Small intestine (tissue), 16 donors: ENCODE results near the gene OR5I1. TPM values are rescaled to one million over a fixed set of nuclear protein-coding genes. Genes with fewer than 3 reads are reported as not detected.

Source experiments
- DNase-seq, 2 donors: peaks; one replicate each; pipeline versions ENCODE4 v3.0.0 to v3.0.0-alpha.2; 2013
- FAIRE-seq: peaks from 2 replicates; lab custom pipeline; 2012; peaks lifted over from hg19 to GRCh38; lab: Jason Lieb, UNC
- H3K27ac ChIP-seq, 3 donors: one replicate each; pipeline ENCODE4 v1.5.1; 2013; ENCODE audit warnings: low read length in 2 of 3, mild to moderate bottlenecking in 2 of 3, control low read depth in 1 of 3, inconsistent platforms in 1 of 3, low read depth in 1 of 3, moderate library complexity in 1 of 3
- H3K27me3 ChIP-seq, 3 donors: one replicate each; pipeline ENCODE4 v1.6.1; 2013; ENCODE audit warnings: low read length in 3 of 3, inconsistent platforms in 1 of 3; ENCODE audit not compliant: control insufficient read depth in 3 of 3, insufficient read depth in 3 of 3
- H3K36me3 ChIP-seq, 3 donors: one replicate each; pipeline ENCODE4 v1.6.1; 2013; ENCODE audit warnings: low read length in 3 of 3, inconsistent platforms in 1 of 3, low read depth in 1 of 3, mild to moderate bottlenecking in 1 of 3, moderate library complexity in 1 of 3; ENCODE audit not compliant: control insufficient read depth in 3 of 3, insufficient read depth in 2 of 3
- H3K4me1 ChIP-seq, 3 donors: one replicate each; pipeline ENCODE4 v1.6.1; 2013; ENCODE audit warnings: low read length in 2 of 3, inconsistent platforms in 1 of 3, low read depth in 1 of 3, mild to moderate bottlenecking in 1 of 3, moderate library complexity in 1 of 3; ENCODE audit not compliant: control insufficient read depth in 3 of 3, insufficient read depth in 2 of 3
- H3K4me3 ChIP-seq, 3 donors: one replicate each; pipeline ENCODE4 v1.5.1; 2013; ENCODE audit warnings: low read length in 3 of 3, control low read depth in 1 of 3, inconsistent platforms in 1 of 3, low read depth in 1 of 3, mild to moderate bottlenecking in 1 of 3, moderate library complexity in 1 of 3
- H3K9me3 ChIP-seq, 2 donors: one replicate each; pipeline ENCODE4 v1.6.1; 2013; ENCODE audit warnings: low read depth in 1 of 2, low read length in 1 of 2; ENCODE audit not compliant: control insufficient read depth in 2 of 2, insufficient read depth in 1 of 2
- WGBS, 3 donors: extraction: QIAGEN DNeasy Blood & Tissue Kit; methylation state at CpG; one replicate each; pipeline ENCODE4 v1.1.7; 2013; 5-methylcytosine and 5-hydroxymethylcytosine counted together
- long read RNA-seq, 10 donors: transcript quantifications; one replicate each; lab custom pipeline, GENCODE V29; 2026
- polyA plus RNA-seq, 4 donors: library from polyadenylated mRNA; stranded (reverse) in 3 of 4; unstranded in 1 of 4; fragments of 200-250 nt in 3 of 4; fragments of 120-200 nt in 1 of 4; gene quantifications; one replicate each; pipeline versions ENCODE4 v1.2.1 to v1.2.3, GENCODE V29; 2013
- donor health status: healthy with polysubstance abuse.
- donor health status: control.
- donor health status: control.
- donor health status: Bipolar disorder and iron deficiency.
- donor health status: healthy.

OR5I1 gene
- not detected for polyA plus RNA-seq
- long read RNA-seq, donor 1, result 0 reads
- long read RNA-seq, donor 2, result 0 reads
- long read RNA-seq, donor 3, result 0 reads
- long read RNA-seq, donor 4, result 0 reads
- long read RNA-seq, donor 5, result 0 reads
- long read RNA-seq, donor 6, result 0 reads
- long read RNA-seq, donor 7, result 0 reads
- long read RNA-seq, donor 8, result 0 reads
- long read RNA-seq, donor 9, result 0 reads
- long read RNA-seq, donor 10, result 0 reads

DNA sequence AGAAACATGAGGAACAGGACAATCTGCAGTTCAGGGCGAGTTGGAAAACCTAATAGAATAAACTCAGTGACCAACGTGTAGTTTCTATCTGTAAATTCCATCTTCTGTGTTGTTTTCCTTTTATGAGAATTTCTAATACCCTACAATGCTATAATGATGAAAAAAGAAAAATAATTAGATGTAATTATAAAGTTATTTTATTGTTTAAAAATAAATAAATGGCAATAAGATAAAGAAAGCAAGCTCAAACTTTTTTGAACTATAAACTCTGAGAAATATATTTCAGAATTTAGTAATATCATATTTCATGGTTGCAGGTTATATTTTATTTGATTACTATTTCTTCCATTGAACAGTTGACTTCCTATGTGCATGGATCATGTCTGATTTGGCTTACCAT lies at the start of gene OR5I1:
Gene OR5I1, minus strand, starts transcription at position 101 of the 400 bp plus-strand sequence. Its CDS starts 0 bp downstream, at position 101.
- no peaks in the 10 kb centered on the region for H3K27me3 ChIP-seq
- no peak for FAIRE-seq
- no peak for DNase-seq
- H3K36me3 ChIP-seq, result no peaks in the 10 kb centered on the region
- no peaks in the 10 kb centered on the region for H3K9me3 ChIP-seq
- 53 to 77% (median 75%) methylated on average over 2 of the region's 2 CpGs for WGBS, 3 donors
- no peaks in the 10 kb centered on the region for H3K4me1 ChIP-seq
- H3K27ac ChIP-seq, result no peak within 1 kb of the TSS
- H3K4me3 ChIP-seq, result no peak within 1 kb of the TSS

GRCh38 chr11:55970935-55971334 lies 34.7 kb upstream of the OR5I1 start:
- H3K4me3 ChIP-seq, result no peak overlapping the region
- H3K27me3 ChIP-seq, result no peaks in the 10 kb centered on the region
- peaks cover 2 to 8% of the 10 kb centered on the region in 2 donors for H3K9me3 ChIP-seq
- 81 to 89% (median 86%) methylated on average over 3 of the region's 3 CpGs for WGBS, 3 donors
- no peaks in the 10 kb centered on the region for H3K36me3 ChIP-seq
- DNase-seq (no peak), FAIRE-seq (no peak)
- H3K4me1 ChIP-seq, result no peaks in the 10 kb centered on the region
- no peak overlapping the region for H3K27ac ChIP-seq

DNA sequence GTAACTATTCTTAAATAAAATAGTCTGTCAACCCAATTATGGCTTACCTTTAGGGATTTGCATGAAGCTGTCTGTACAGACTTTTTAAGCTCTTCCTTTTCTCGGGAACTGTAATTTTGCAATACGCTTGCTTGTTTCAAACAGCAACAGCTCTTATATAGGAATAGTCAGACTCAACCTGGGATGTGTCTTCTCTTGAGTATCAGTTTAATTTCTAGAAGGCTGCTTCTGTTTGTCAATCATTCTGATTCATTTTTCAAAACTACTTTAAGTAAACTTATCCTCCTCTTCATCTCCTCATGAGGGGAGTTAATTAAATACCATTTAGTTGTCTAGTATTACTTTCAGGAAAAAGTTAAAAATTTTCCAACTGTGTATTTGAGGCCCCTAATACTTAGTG lies 33.6 kb upstream of the OR5I1 start, which contains the start of gene OR10AG1:
Gene OR10AG1, minus strand, starts transcription at position 101 of the 400 bp plus-strand sequence. Its CDS starts 38 bp downstream, at position 63.
- no peak for FAIRE-seq
- Histone ChIP-seq H3K4me1 (no peaks in the 10 kb centered on the region), H3K36me3 (no peaks in the 10 kb centered on the region), H3K27me3 (no peaks in the 10 kb centered on the region), H3K4me3 (no peak within 1 kb of the TSS), H3K9me3 (peaks cover 2 to 8% of the 10 kb centered on the region in 2 donors), H3K27ac (no peak within 1 kb of the TSS)
- DNase-seq, result no peak
- 86 to 89% (median 87%) methylated on average over 2 of the region's 2 CpGs for WGBS, 3 donors

GRCh38 chr11:55967914-55968313 lies 31.7 kb upstream of the OR5I1 start:
- no peaks in the 10 kb centered on the region for H3K4me1 ChIP-seq
- no peak overlapping the region for H3K27ac ChIP-seq
- peaks cover 3 to 8% of the 10 kb centered on the region in 2 donors for H3K9me3 ChIP-seq
- 86 to 87% (median 86%) methylated on average over 5 of the region's 5 CpGs for WGBS, 3 donors
- H3K36me3 ChIP-seq, result no peaks in the 10 kb centered on the region
- H3K27me3 ChIP-seq, result no peaks in the 10 kb centered on the region
- DNase-seq (no peak), FAIRE-seq (no peak)
- no peak overlapping the region for H3K4me3 ChIP-seq

- H3K4me3 ChIP-seq, result no peak overlapping the region
- peaks cover 3 to 8% of the 10 kb centered on the region in 2 donors for H3K9me3 ChIP-seq
- no peak for FAIRE-seq
- no peaks in the 10 kb centered on the region for H3K36me3 ChIP-seq
- H3K4me1 ChIP-seq, result no peaks in the 10 kb centered on the region
- no peaks in the 10 kb centered on the region for H3K27me3 ChIP-seq
- WGBS, 3 donors, result 69 to 72% (median 70%) methylated on average over 2 of the region's 2 CpGs
- H3K27ac ChIP-seq, result no peak overlapping the region
- no peak for DNase-seq
These were observed 30.2 kb upstream of the OR5I1 start for GRCh38 chr11:55966391-55966790.

DNA sequence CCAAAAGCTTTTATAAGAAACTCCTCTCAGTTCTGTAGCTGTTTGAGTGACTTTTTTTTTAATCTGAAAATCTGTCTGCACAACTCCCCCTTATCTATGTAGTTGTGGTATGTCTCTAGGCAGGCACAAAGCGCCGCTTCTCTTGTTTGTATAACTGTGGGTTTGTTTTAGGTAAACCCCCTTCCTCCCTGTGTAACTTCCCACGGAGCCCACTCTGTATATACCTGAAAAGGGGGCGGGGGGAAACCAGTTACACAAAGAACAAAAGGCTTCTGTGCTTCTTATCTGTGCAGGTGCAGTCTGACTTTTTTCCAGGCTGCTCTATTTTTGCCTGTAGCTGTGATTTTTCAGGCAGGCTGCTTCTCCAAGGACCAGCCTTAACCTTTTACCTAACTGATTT lies 20.3 kb upstream of the OR5I1 start:
- 24 to 59% (median 32%) methylated on average over 4 of the region's 4 CpGs for WGBS, 3 donors
- Histone ChIP-seq H3K36me3 (no peaks in the 10 kb centered on the region), H3K27ac (no peak overlapping the region), H3K27me3 (no peaks in the 10 kb centered on the region), H3K9me3 (peaks cover 0 to 6% of the 10 kb centered on the region in 2 donors), H3K4me3 (no peak overlapping the region), H3K4me1 (no peaks in the 10 kb centered on the region)
- FAIRE-seq (no peak), DNase-seq (peak in 1 of 2 donors; percentile 9)

- H3K9me3 ChIP-seq, result peaks cover 0 to 13% of the 10 kb centered on the region in 2 donors
- WGBS, 3 donors, result 57 to 65% (median 63%) methylated on average over 4 of the region's 4 CpGs
- H3K4me3 ChIP-seq, result no peak overlapping the region
- no peaks in the 10 kb centered on the region for H3K27me3 ChIP-seq
- FAIRE-seq (no peak), DNase-seq (no peak)
- no peaks in the 10 kb centered on the region for H3K4me1 ChIP-seq
- no peak overlapping the region for H3K27ac ChIP-seq
- H3K36me3 ChIP-seq, result no peaks in the 10 kb centered on the region
These were observed 13.1 kb upstream of the OR5I1 start for GRCh38 chr11:55949330-55949729.

DNA sequence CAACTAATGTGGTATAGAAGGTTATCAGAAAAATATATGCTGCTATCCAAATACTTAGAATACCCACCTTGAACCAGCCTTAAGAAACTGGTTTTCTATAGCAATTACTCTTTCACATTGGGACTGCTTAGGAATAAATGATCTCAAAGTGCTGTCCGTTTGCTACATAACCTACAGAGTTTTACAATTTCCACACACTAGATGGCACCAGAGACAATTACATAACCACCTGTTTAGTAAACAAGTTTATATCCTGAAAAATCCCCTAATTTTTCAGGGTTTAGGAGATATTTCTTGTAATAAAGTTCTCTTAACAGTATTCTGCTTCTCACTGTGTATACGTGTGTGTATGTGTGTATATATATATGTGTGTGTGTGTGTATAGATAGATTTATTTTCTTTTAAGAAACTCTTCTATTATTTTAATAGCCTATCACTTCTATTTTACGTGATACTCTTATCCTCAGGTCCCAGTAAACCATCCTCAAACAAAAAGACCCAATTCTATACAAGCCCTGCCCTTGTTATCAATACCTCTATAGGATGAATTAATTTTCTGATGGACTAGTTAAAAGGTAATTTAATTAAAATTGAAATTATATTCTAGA lies 6.7 kb upstream of the OR5I1 start:
- FAIRE-seq (no peak), DNase-seq (peak; percentile 12 to 67)
- H3K27ac ChIP-seq, result no peak overlapping the region
- H3K4me1 ChIP-seq, result no peaks in the 10 kb centered on the region
- H3K9me3 ChIP-seq, result no peaks in the 10 kb centered on the region
- H3K36me3 ChIP-seq, result no peaks in the 10 kb centered on the region
- no peak overlapping the region for H3K4me3 ChIP-seq
- no peaks in the 10 kb centered on the region for H3K27me3 ChIP-seq
- 0 to 6% (median 1%) methylated on average over 3 of the region's 3 CpGs for WGBS, 3 donors
